RCC 7860 (cell line): Measurements from ENCODE around the gene SYDE2.

ENCODE experiments used
- DNase-seq: peaks from one replicate; pipeline ENCODE4 v3.0.0-alpha.2; 2015; ENCODE audit warnings: low spot score
- FAIRE-seq: peaks from 2 replicates; lab custom pipeline; 2012; peaks lifted over from hg19 to GRCh38; lab: Jason Lieb, UNC

SYDE2 gene

DNA sequence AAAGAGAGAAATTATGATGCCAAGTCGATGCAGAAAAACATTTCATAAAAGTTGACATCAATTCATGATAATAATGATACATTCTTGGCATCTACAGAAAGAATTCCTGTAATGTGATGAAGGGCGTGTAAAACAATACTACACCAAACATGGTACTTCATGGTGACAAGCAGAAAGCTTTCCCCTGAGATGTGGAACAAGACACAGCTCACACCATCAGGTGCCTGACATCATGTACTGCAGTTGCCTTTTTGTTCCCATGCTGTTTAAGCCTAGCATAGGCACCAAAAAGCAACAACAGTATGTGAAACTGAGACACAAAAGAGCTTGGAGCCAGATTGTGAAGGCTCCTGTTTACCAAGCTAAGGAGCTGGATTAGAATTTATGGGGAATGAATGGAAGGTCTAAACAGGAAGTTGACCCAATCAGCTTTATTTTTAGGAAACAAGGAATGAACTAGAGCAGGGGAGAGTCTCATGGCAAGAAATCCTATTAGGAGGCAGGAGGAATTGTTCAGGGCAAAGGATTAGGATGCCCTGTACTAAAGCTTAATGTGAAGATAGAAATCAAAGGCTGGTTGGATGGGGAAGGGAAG is 67.2 kb downstream of the SYDE2 start:
- no peak for DNase-seq
- FAIRE-seq = no peak

GRCh38 chr1:85132078-85132720 is 68.6 kb downstream of the SYDE2 start:
- FAIRE-seq (no peak), DNase-seq (no peak)

GRCh38 chr1:85128316-85128715 is 72.5 kb downstream of the SYDE2 start:
- DNase-seq = peak; percentile 27
- FAIRE-seq = no peak

GRCh38 chr1:85125891-85126290 is 74.9 kb downstream of the SYDE2 start:
- no peak for DNase-seq
- FAIRE-seq = no peak

GRCh38 chr1:85124091-85124490 is 76.7 kb downstream of the SYDE2 start:
- no peak for DNase-seq
- no peak for FAIRE-seq

DNA sequence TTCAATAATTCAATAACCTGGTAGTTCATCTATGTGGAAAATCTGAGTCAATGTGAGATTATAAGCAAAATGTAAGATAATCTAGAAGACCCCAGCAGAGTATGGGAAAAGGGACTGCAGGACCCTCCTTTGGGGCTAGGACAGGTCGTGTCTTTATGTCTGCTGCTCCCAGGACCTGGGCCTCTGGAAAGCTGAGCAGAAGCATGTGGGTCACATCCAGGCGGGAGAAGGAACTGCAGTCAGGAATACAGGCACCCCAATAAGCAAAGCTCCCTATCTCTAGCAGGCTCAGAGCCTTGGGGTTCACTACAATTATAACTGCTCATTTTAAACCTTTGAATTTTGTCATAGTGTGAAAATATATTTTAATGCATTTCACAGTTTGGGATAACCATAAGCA is 78.6 kb downstream of the SYDE2 start:
- FAIRE-seq (no peak), DNase-seq (no peak)

DNA sequence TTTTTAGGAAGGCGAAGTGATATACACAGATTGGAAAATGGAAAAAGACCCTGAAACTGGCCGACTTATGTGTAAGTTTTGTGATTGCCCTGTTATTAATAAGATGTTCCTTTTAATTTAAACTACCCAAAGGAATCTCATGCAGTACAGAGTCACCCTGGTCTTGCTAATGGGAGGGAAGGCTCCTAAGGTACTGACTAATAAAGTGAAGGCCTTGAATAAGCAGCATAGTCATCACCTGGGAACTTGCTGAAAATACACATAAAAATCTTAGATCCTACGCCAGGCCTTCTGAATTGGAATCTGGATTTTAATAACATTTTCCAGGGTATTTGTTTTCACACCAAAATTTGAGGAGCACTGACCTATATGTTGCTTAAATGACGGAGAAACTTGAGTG is 79.1 kb downstream of the SYDE2 start:
- FAIRE-seq = no peak
- no peak for DNase-seq

GRCh38 chr1:85118751-85119150 is 82.1 kb downstream of the SYDE2 start:
- DNase-seq = no peak
- FAIRE-seq = no peak

GRCh38 chr1:85116856-85117255 is 84.0 kb downstream of the SYDE2 start:
- DNase-seq (no peak), FAIRE-seq (no peak)

DNA sequence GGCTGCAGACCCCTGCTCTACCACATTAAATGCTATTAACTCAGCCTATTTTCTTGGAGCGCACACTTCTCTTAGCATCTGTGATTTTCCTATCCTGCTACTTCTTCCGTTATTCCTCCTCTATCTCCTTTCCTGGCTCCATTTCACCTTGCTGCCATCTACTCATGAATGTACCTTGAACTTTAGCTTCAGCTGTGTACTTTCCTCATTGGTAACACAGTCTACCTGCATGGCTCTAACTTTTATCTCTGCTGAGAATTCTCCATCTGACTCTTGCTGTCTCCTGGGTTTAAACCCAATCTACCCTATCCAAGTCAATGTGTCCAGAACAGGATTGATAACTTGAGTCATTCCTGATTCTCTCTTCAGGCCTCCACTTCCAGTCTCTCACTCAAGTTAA is 84.9 kb downstream of the SYDE2 start:
- DNase-seq (no peak), FAIRE-seq (no peak)

GRCh38 chr1:85111695-85112094 is 89.1 kb downstream of the SYDE2 start:
- no peak for FAIRE-seq
- DNase-seq = no peak

- DNase-seq (peak; percentile 38), FAIRE-seq (no peak)
These were observed 91.3 kb downstream of the SYDE2 start for GRCh38 chr1:85109475-85109874.
